ENCODE results near the gene DNAAF1. TPM values are rescaled to one million over a fixed set of nuclear protein-coding genes. Genes with fewer than 3 reads are reported as not detected.

DNAAF1 gene
- total RNA-seq, 4 donors from 2014 or later = 0.20 to 1.1 (median 0.90) TPM; not detected in 1

DNA sequence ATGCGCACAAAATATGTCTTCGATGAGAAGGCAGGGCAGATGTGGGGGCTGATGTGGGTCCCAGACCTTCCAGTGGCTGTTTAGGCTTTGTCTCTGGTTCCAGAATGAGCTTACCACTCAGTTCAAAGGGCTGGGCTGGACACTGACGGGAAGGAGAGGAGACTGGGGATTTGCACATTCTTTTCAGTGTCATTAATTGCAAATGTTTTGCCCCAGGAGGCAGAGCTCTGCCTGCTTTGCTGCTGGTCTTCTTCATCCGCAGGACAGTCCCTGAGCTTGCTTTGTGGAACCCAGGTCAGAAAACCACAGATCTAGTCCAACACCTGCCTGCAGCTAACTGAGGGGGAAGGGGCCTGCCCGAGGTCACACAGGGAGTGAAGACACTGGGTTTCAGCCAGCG is 73.8 kb downstream of the DNAAF1 start:
- WGBS, 2 donors = 66 to 78% methylated on average over 6 of the region's 6 CpGs
- Histone ChIP-seq H3K36me3 (no peaks in the 10 kb centered on the region), H3K27ac (no peak overlapping the region), H3K4me3 (no peak overlapping the region), H3K4me1 (no peaks in the 10 kb centered on the region), H3K27me3 (no peaks in the 10 kb centered on the region), H3K9me3 (no peaks in the 10 kb centered on the region)
- TF ChIP-seq, protein P1, sequence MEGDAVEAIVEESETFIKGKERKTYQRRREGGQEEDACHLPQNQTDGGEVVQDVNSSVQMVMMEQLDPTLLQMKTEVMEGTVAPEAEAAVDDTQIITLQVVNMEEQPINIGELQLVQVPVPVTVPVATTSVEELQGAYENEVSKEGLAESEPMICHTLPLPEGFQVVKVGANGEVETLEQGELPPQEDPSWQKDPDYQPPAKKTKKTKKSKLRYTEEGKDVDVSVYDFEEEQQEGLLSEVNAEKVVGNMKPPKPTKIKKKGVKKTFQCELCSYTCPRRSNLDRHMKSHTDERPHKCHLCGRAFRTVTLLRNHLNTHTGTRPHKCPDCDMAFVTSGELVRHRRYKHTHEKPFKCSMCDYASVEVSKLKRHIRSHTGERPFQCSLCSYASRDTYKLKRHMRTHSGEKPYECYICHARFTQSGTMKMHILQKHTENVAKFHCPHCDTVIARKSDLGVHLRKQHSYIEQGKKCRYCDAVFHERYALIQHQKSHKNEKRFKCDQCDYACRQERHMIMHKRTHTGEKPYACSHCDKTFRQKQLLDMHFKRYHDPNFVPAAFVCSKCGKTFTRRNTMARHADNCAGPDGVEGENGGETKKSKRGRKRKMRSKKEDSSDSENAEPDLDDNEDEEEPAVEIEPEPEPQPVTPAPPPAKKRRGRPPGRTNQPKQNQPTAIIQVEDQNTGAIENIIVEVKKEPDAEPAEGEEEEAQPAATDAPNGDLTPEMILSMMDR (IDR thresholded peaks at IDR 0.05) = no peak
- no peak for TF ChIP-seq POLR2A (IDR thresholded peaks at IDR 0.05)
- no peak for TF ChIP-seq EP300 (IDR thresholded peaks at IDR 0.05)
- DNase-seq (ENCODE audit: low spot score in 2 of 2) = no peak

DNA sequence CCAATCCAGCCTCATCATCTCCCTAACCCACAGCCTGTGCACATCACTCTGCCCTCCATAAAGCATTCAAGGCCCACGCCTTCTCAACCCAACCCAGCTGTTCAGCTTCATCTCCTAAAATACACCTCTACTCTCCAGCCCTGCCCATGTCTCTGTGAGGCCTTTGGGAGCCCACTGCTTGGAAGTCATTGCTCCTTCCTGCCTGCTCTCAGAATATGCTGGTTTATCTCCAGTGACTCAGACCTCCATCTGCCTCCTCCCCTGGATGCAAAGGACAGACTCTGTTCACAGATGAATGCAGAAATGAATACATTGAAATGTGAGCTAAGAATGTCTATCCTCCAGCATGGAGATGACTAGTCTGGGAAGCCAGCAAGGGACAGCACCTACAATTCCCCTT is 75.7 kb downstream of the DNAAF1 start:
- H3K27ac ChIP-seq = no peak overlapping the region
- no peak for DNase-seq (ENCODE audit: low spot score in 2 of 2)
- H3K36me3 ChIP-seq = no peaks in the 10 kb centered on the region
- no peaks in the 10 kb centered on the region for H3K4me1 ChIP-seq
- no peaks in the 10 kb centered on the region for H3K27me3 ChIP-seq
- TF ChIP-seq, protein P1 (IDR thresholded peaks at IDR 0.05) = no peak
- TF ChIP-seq POLR2A (IDR thresholded peaks at IDR 0.05) (no peak), EP300 (IDR thresholded peaks at IDR 0.05) (no peak)
- H3K9me3 ChIP-seq = no peaks in the 10 kb centered on the region
- WGBS, 2 donors = 94 to 100% methylated on average over 1 of the region's 1 CpG
- no peak overlapping the region for H3K4me3 ChIP-seq

DNA sequence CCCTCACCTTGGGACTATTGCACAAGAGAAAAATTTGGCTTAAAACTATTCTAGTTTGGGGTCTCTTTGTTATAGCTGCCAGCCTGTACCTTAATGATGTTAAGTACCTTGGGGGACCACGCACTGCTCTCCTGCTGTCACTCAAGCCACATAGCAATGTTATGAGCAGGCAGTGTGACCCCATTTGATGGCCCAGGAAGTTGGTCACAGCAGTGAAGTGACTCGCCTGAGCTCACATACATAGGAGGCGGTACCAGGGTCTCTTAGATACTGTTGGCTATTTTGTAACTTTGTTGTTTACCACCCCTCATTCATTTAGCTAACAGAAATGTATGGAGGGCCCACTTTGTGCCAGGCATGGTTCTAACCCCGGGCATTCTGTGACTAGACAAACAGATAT is 78.3 kb downstream of the DNAAF1 start:
- H3K27ac ChIP-seq = no peak overlapping the region
- no peaks in the 10 kb centered on the region for H3K36me3 ChIP-seq
- H3K4me3 ChIP-seq = no peak overlapping the region
- no peaks in the 10 kb centered on the region for H3K9me3 ChIP-seq
- H3K27me3 ChIP-seq = no peaks in the 10 kb centered on the region
- TF ChIP-seq POLR2A (IDR thresholded peaks at IDR 0.05) = no peak
- WGBS, 2 donors = 74 to 85% methylated on average over 4 of the region's 4 CpGs
- no peak for DNase-seq (ENCODE audit: low spot score in 2 of 2)
- H3K4me1 ChIP-seq = peaks cover 0 to 13% (median 8%) of the 10 kb centered on the region in 4 donors

DNA sequence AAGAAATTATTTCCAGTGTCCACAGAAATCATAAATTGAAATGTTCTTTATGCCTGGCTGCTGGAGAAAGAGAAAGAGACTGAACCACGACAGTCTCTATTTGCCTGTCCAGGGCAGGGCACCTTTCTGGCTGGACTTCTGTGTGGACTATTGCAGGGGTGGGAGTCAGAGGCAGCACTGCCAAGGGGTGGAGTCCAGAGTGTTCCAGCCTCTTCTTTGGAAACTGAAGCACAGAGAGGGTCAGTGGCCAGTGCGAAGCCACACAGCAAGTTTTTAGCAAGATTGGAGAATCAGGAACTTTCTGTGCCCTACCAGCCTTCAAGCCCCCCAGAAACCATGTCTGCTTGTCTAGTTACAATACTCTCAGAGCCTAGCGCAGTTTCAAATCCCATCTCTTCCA is 79.4 kb downstream of the DNAAF1 start:
- Histone ChIP-seq H3K4me1 (peaks cover 0 to 16% (median 10%) of the 10 kb centered on the region in 4 donors), H3K9me3 (no peaks in the 10 kb centered on the region), H3K27ac (no peak overlapping the region), H3K4me3 (no peak overlapping the region), H3K27me3 (no peaks in the 10 kb centered on the region), H3K36me3 (no peaks in the 10 kb centered on the region)
- TF ChIP-seq EP300 (IDR thresholded peaks at IDR 0.05) (no peak), POLR2A (IDR thresholded peaks at IDR 0.05) (no peak)
- TF ChIP-seq, protein P1 (IDR thresholded peaks at IDR 0.05) = no peak
- 92 to 97% methylated on average over 3 of the region's 3 CpGs for WGBS, 2 donors
- no peak for DNase-seq (ENCODE audit: low spot score in 2 of 2)

DNA sequence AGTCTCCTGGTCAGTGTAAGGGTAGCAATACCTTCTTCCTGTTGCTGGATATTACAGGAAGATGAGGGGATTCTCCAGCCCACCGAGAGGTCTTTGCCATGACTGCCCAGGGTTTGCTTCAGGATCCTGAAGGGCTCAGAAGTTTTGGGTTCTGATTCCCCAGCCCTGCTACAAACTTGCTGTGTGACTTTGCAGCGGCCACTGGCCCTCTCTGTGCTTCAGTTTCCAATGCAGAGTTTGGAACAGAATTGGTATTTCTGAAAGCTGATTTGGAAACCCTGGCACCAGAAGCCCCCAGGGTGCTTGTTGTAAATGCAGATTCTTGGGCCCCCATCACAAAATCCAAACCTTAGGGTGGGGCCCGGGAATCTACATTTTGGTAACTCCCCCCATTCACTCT is 80.0 kb downstream of the DNAAF1 start:
- no peak for TF ChIP-seq EP300 (IDR thresholded peaks at IDR 0.05)
- no peak for TF ChIP-seq POLR2A (IDR thresholded peaks at IDR 0.05)
- TF ChIP-seq, protein P1 (IDR thresholded peaks at IDR 0.05) = no peak
- H3K4me1 ChIP-seq = peaks cover 0 to 16% (median 10%) of the 10 kb centered on the region in 4 donors
- 83 to 92% methylated on average over 3 of the region's 3 CpGs for WGBS, 2 donors
- H3K4me3 ChIP-seq = no peak overlapping the region
- H3K27ac ChIP-seq = no peak overlapping the region
- H3K36me3 ChIP-seq = no peaks in the 10 kb centered on the region
- DNase-seq (ENCODE audit: low spot score in 2 of 2) = no peak
- no peaks in the 10 kb centered on the region for H3K9me3 ChIP-seq
- H3K27me3 ChIP-seq = no peaks in the 10 kb centered on the region

DNA sequence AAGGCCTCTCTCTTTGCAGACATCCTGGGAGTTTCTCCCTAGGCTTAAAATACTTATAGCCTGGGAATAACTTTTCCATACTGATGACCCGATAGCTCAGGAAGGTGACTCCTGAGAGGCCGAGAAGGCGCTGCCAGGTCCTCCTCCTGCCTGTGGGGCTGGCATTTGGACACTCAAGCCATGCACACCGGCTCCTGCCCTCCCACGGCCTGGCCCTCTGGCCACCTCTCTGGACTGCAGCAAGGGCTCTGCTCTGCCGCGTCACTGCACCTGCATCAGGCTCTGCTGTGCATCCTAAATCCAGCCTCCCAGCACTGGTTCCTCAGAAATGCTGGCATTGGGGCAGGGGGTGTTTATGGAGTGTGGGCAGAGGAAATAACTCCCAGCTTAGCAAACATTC is 80.5 kb downstream of the DNAAF1 start:
- H3K27me3 ChIP-seq = no peaks in the 10 kb centered on the region
- no peak overlapping the region for H3K4me3 ChIP-seq
- no peak for DNase-seq (ENCODE audit: low spot score in 2 of 2)
- TF ChIP-seq POLR2A (IDR thresholded peaks at IDR 0.05) (no peak), EP300 (IDR thresholded peaks at IDR 0.05) (no peak)
- TF ChIP-seq, protein P1 (IDR thresholded peaks at IDR 0.05) = no peak
- 80% methylated on average over 7 of the region's 7 CpGs for WGBS, 2 donors
- no peak overlapping the region for H3K27ac ChIP-seq
- H3K9me3 ChIP-seq = no peaks in the 10 kb centered on the region
- H3K4me1 ChIP-seq = peaks cover 0 to 16% (median 10%) of the 10 kb centered on the region in 4 donors
- H3K36me3 ChIP-seq = no peaks in the 10 kb centered on the region

Measured in tibial nerve (tissue), 4 donors.